Caco-2 (cell line): ENCODE data around the gene ZCCHC3. TPM values are rescaled to one million over a fixed set of nuclear protein-coding genes. Genes with fewer than 3 reads are reported as not detected.

ENCODE experiments used
- BruUV-seq: library from RNA; stranded (reverse); fragments of 400-500 nt; replicated peaks from 2 replicates; lab custom pipeline; 2021; lab: Mats Ljungman, UMichigan
- CTCF ChIA-PET: fragments of 300-600 bp; sonication (Branson Sonifier 250); formaldehyde crosslinking; loops from one replicate; lab custom pipeline; 2022; ENCODE audit warnings: antibody characterized with exemption; lab: Charles Lee
- POLR2A ChIA-PET: fragments of 300-600 bp; sonication (Branson Sonifier 250); formaldehyde crosslinking; loops from one replicate; lab custom pipeline; 2022; ENCODE audit warnings: antibody characterized with exemption; lab: Charles Lee
- DNase-seq, 2 experiments: peaks; one replicate each; pipeline versions ENCODE4 v3.0.0 to v3.0.0-alpha.2; 2020 to 2022
- H3K27me3 ChIP-seq: replicated peaks from 2 replicates; pipeline ENCODE4 v1.6.0; 2011; ENCODE audit warnings: low read length; ENCODE audit not compliant: control insufficient read depth, insufficient read depth
- H3K36me3 ChIP-seq: 2 replicates; pipeline ENCODE4 v1.5.1; 2011; ENCODE audit warnings: low read length; ENCODE audit not compliant: control insufficient read depth, insufficient read depth
- H3K4me1 ChIP-seq: fragments of 250-450 bp; sonication (Bioruptor Pico); 2 replicates; pipeline ENCODE4 v1.5.1; 2020; ENCODE audit warnings: mild to moderate bottlenecking
- H3K4me3 ChIP-seq: 2 replicates; pipeline ENCODE4 v1.5.1; 2011; ENCODE audit warnings: low read depth, mild to moderate bottlenecking, control low read depth, low read length
- H3K9me3 ChIP-seq: fragments of 250-450 bp; sonication (Bioruptor Pico); 2 replicates; pipeline ENCODE4 v1.5.1; 2020; ENCODE audit warnings: mild to moderate bottlenecking, moderate library complexity
- H3K27ac Mint-ChIP-seq: one replicate; pipeline ENCODE4 v1.8.0; 2022; ENCODE audit warnings: mixed read lengths; ENCODE audit not compliant: unreplicated experiment
- H3K27me3 Mint-ChIP-seq: one replicate; pipeline ENCODE4 v1.8.0; 2022; ENCODE audit warnings: mixed read lengths; ENCODE audit not compliant: insufficient read depth, unreplicated experiment
- H3K36me3 Mint-ChIP-seq: one replicate; pipeline ENCODE4 v1.8.0; 2022; ENCODE audit warnings: mild to moderate bottlenecking, mixed read lengths; ENCODE audit not compliant: insufficient read depth, unreplicated experiment
- H3K4me1 Mint-ChIP-seq: one replicate; pipeline ENCODE4 v1.8.0; 2022; ENCODE audit warnings: low read depth, mixed read lengths; ENCODE audit not compliant: unreplicated experiment
- H3K4me3 Mint-ChIP-seq: one replicate; pipeline ENCODE4 v1.8.0; 2022; ENCODE audit warnings: mild to moderate bottlenecking, moderate library complexity, mixed read lengths; ENCODE audit not compliant: unreplicated experiment
- H3K9me3 Mint-ChIP-seq: one replicate; pipeline ENCODE4 v1.8.0; 2022; ENCODE audit warnings: mixed read lengths; ENCODE audit not compliant: unreplicated experiment
- CTCF ChIP-seq, 2 experiments: fragments of 200-600 bp in 1 of 2; IDR thresholded peaks; 1 replicate in 1 of 2; 2 replicates in 1 of 2; pipeline versions ENCODE4 v1.5.1 to v1.8.0; 2011 to 2022; ENCODE audit warnings: antibody characterized with exemption in 1 of 2, control low read depth in 1 of 2, inconsistent platforms in 1 of 2, low read depth in 1 of 2, low read length in 1 of 2, mild to moderate bottlenecking in 1 of 2, moderate library complexity in 1 of 2; ENCODE audit not compliant: insufficient read depth in 1 of 2, severe bottlenecking in 1 of 2, unreplicated experiment in 1 of 2
- intact Hi-C: fragments of 100-400 bp; cut with micrococcal nuclease; formaldehyde crosslinking; loops from one replicate; pipeline ENCODE4 v1.10.0; 2022; ENCODE audit not compliant: unreplicated experiment
- total RNA-seq: library from RNA; stranded (reverse); gene quantifications from 2 replicates; pipeline ENCODE4 v1.2.3, GENCODE V29; 2022

ZCCHC3 gene
- total RNA-seq, 1 experiment from 2014 or later: 37.2 TPM

GRCh38 chr20:308427-309038, 11.2 kb downstream of the ZCCHC3 start:
- H3K36me3 ChIP-seq: no peaks in the 10 kb centered on the region
- Mint-ChIP-seq H3K27ac (no peak overlapping the region), H3K9me3 (peaks cover 18% of the 10 kb centered on the region), H3K27me3 (no peaks in the 10 kb centered on the region), H3K4me1 (no peaks in the 10 kb centered on the region), H3K4me3 (no peak overlapping the region), H3K36me3 (no peaks in the 10 kb centered on the region)
- no TSS peak for BruUV-seq
- TF ChIP-seq CTCF (IDR thresholded peaks at IDR 0.05; ENCODE audit: insufficient read depth in 1 of 2, low read depth in 1 of 2, low read length in 1 of 2, severe bottlenecking in 1 of 2, unreplicated experiment in 1 of 2): no peak
- H3K9me3 ChIP-seq: no peaks in the 10 kb centered on the region
- no peaks in the 10 kb centered on the region for H3K4me1 ChIP-seq
- H3K27me3 ChIP-seq: no peaks in the 10 kb centered on the region
- POLR2A ChIA-PET: no interaction called here
- intact Hi-C loops: no loop called here
- H3K4me3 ChIP-seq: no peak overlapping the region
- no peak for DNase-seq
- CTCF ChIA-PET: interaction anchor here (0.8 kb wide), 1 partner anchor 39 kb away, joined by 4 read pairs; the partner anchor contains the start of gene NRSN2

GRCh38 chr20:309306-309840, 12.0 kb downstream of the ZCCHC3 start:
- CTCF ChIA-PET: no interaction called here
- H3K36me3 ChIP-seq: no peaks in the 10 kb centered on the region
- POLR2A ChIA-PET: no interaction called here
- Mint-ChIP-seq H3K27me3 (no peaks in the 10 kb centered on the region), H3K36me3 (no peaks in the 10 kb centered on the region), H3K27ac (no peak overlapping the region), H3K9me3 (peaks cover 18% of the 10 kb centered on the region), H3K4me3 (no peak overlapping the region), H3K4me1 (no peaks in the 10 kb centered on the region)
- intact Hi-C loops: no loop called here
- H3K4me1 ChIP-seq: no peaks in the 10 kb centered on the region
- no TSS peak for BruUV-seq
- H3K4me3 ChIP-seq: no peak overlapping the region
- no peaks in the 10 kb centered on the region for H3K9me3 ChIP-seq
- no peak for TF ChIP-seq CTCF (IDR thresholded peaks at IDR 0.05; ENCODE audit: insufficient read depth in 1 of 2, low read depth in 1 of 2, low read length in 1 of 2, severe bottlenecking in 1 of 2, unreplicated experiment in 1 of 2)
- no peak for DNase-seq
- no peaks in the 10 kb centered on the region for H3K27me3 ChIP-seq

- ChIA-PET POLR2A (no interaction called here), CTCF (interaction anchor here (1.0 kb wide), 1 partner anchor 44 kb away, joined by 3 read pairs; no protein-coding TSS in a partner anchor)
- peak; percentile 51 to 67 for DNase-seq
- intact Hi-C loops: no loop called here
- no peaks in the 10 kb centered on the region for H3K27me3 ChIP-seq
- Mint-ChIP-seq H3K36me3 (no peaks in the 10 kb centered on the region), H3K4me3 (no peak overlapping the region), H3K4me1 (no peaks in the 10 kb centered on the region), H3K27me3 (no peaks in the 10 kb centered on the region), H3K27ac (no peak overlapping the region), H3K9me3 (peaks cover 18% of the 10 kb centered on the region)
- H3K4me3 ChIP-seq: no peak overlapping the region
- H3K36me3 ChIP-seq: no peaks in the 10 kb centered on the region
- no peaks in the 10 kb centered on the region for H3K4me1 ChIP-seq
- H3K9me3 ChIP-seq: no peaks in the 10 kb centered on the region
- no peak for TF ChIP-seq CTCF (IDR thresholded peaks at IDR 0.05; ENCODE audit: insufficient read depth in 1 of 2, low read depth in 1 of 2, low read length in 1 of 2, severe bottlenecking in 1 of 2, unreplicated experiment in 1 of 2)
- no TSS peak for BruUV-seq
These were observed 12.7 kb downstream of the ZCCHC3 start for GRCh38 chr20:309841-310644.
